PC-3 (cell line): ENCODE results near the gene RNF34.

ENCODE experiments used
- CTCF ChIP-seq: fragments of 300-600 bp; sonication (generic); conservative IDR thresholded peaks from 2 replicates; pipeline ENCODE4 v1.5.1; 2017; ENCODE audit warnings: antibody characterized with exemption, low read depth, mild to moderate bottlenecking, low read length
- EZH2phosphoT487 ChIP-seq: fragments of 300-600 bp; sonication (generic); IDR thresholded peaks from 2 replicates; pipeline ENCODE4 v1.6.1; 2018; ENCODE audit warnings: mild to moderate bottlenecking, antibody characterized with exemption, low read length, borderline replicate concordance

- TF ChIP-seq EZH2phosphoT487 (no peak), CTCF (no peak)
These were observed 23.3 kb downstream of the RNF34 start for GRCh38 chr12:121423253-121423652.
